Esophagus squamous epithelium (tissue), 5 donors: ENCODE results near the gene CCSER1. TPM values are rescaled to one million over a fixed set of nuclear protein-coding genes. Genes with fewer than 3 reads are reported as not detected.

Source experiments
- DNase-seq: peaks from one replicate; lab custom pipeline; 2025; lab: John Stamatoyannopoulos, UW
- H3K27ac ChIP-seq, 4 donors: fragments of 200-600 bp; sonication (generic); one replicate each; pipeline ENCODE4 v1.5.1; 2016 to 2019; ENCODE audit warnings: mild to moderate bottlenecking in 1 of 4
- H3K27me3 ChIP-seq, 4 donors: fragments of 200-600 bp; sonication (generic); 1 replicate in 3 of 4; 2 replicates in 1 of 4; pipeline versions ENCODE4 v1.5.1 to v1.6.0; 2017 to 2021; ENCODE audit warnings: antibody characterized with exemption in 1 of 4
- H3K36me3 ChIP-seq, 3 donors: fragments of 200-600 bp; sonication (generic); one replicate each; pipeline ENCODE4 v1.5.1; 2016 to 2019
- H3K4me1 ChIP-seq, 3 donors: fragments of 200-600 bp; sonication (generic); one replicate each; pipeline ENCODE4 v1.5.1; 2017 to 2019
- H3K4me3 ChIP-seq, 4 donors: fragments of 200-600 bp; sonication (generic); 1 replicate in 3 of 4; 2 replicates in 1 of 4; pipeline ENCODE4 v1.5.1; 2016 to 2019; ENCODE audit warnings: mild to moderate bottlenecking in 2 of 4, moderate library complexity in 1 of 4
- H3K9me3 ChIP-seq, 3 donors: fragments of 200-600 bp; sonication (generic); one replicate each; pipeline ENCODE4 v1.5.1; 2016 to 2019
- CTCF ChIP-seq, 6 experiments: fragments of 450-650 bp in 4 of 6; fragments of 200-600 bp in 2 of 6; sonication (generic) in 2 of 6; IDR thresholded peaks; one replicate each; pipeline ENCODE4 v1.5.1; 2016 to 2019; ENCODE audit warnings: antibody characterized with exemption in 6 of 6, mild to moderate bottlenecking in 4 of 6, moderate library complexity in 4 of 6
- POLR2A ChIP-seq, 4 donors: fragments of 450-650 bp; IDR thresholded peaks; one replicate each; pipeline ENCODE4 v1.6.1; 2017; ENCODE audit warnings: antibody characterized with exemption in 4 of 4, mild to moderate bottlenecking in 4 of 4, moderate library complexity in 3 of 4
- WGBS, 2 donors: methylation state at CpG; one replicate each; pipeline ENCODE4 v1.1.5; 2018; 5-methylcytosine and 5-hydroxymethylcytosine counted together
- intact Hi-C: fragments of 100-400 bp; cut with DNase I; formaldehyde crosslinking; loops from one replicate; pipeline ENCODE4 v1.15.0; 2022
- total RNA-seq, 4 donors: library from RNA; depleted of rRNA; stranded (reverse); fragments of >200 nt; gene quantifications; one replicate each; pipeline ENCODE4 v1.1.0, GENCODE V29; 2016
- donor health status: DM: yes; HTN: yes; CAD: no.

The CCSER1 gene
- total RNA-seq, 4 donors from 2014 or later = 1.2 to 12.4 (median 2.2) TPM

DNA sequence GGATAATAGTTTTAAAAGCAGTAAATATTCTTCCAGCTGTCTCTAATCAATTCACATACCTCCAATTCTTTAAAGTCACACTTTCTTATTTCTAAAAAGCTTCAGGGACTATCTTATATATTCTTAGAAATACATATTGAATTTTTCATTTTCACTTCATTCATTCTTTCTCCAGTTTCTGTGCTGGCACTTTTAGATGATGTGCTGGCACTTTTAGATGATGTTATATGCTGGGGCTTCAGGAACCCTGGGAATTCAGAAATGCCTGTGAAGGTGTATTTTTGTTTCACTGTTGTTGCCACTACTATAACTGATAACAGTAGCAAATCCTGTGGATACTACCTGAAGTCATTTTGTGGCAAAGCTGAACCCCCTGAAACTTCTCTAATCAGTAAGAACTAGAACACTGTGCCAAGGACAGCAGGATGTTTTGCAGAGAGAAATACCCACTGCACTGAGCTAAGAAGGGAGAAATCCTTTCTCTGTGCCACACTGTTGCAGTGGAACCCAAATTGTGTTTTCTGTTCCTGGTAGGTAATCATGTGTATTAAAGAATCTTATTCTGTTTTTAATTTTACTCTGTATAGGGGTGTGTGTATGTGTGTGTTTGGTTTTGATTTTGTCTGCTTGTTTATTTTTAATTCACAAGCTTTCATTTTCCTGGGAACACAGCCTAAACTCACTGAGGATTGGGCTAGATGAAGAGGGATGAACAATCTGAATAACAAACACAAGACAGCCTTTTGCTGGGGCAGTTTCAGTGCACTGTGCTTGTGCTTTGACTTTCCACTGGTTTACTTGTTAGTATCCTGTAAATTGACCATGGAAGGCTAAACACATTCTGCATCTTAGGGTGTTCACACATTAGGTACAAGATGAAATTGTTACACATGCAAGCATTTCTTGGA lies 898.3 kb downstream of the CCSER1 start:
- TF ChIP-seq CTCF (IDR thresholded peaks at IDR 0.05) (no peak), POLR2A (IDR thresholded peaks at IDR 0.05) (no peak)
- no peaks in the 10 kb centered on the region for H3K27me3 ChIP-seq
- H3K4me3 ChIP-seq = no peak overlapping the region
- no peaks in the 10 kb centered on the region for H3K36me3 ChIP-seq
- H3K9me3 ChIP-seq = no peaks in the 10 kb centered on the region
- intact Hi-C loops = no loop called here
- H3K4me1 ChIP-seq = no peaks in the 10 kb centered on the region
- no peak overlapping the region for H3K27ac ChIP-seq
- no peak for DNase-seq

- Histone ChIP-seq H3K27me3 (no peaks in the 10 kb centered on the region), H3K27ac (no peak overlapping the region), H3K4me3 (no peak overlapping the region), H3K9me3 (no peaks in the 10 kb centered on the region), H3K36me3 (no peaks in the 10 kb centered on the region), H3K4me1 (no peaks in the 10 kb centered on the region)
- WGBS, 2 donors = 69 to 86% methylated on average over 1 of the region's 1 CpG
- intact Hi-C loops = no loop called here
- no peak for TF ChIP-seq POLR2A (IDR thresholded peaks at IDR 0.05)
- TF ChIP-seq CTCF (IDR thresholded peaks at IDR 0.05) = no peak
- DNase-seq = no peak
These were observed 901.0 kb downstream of the CCSER1 start for GRCh38 chr4:91028228-91028627.

DNA sequence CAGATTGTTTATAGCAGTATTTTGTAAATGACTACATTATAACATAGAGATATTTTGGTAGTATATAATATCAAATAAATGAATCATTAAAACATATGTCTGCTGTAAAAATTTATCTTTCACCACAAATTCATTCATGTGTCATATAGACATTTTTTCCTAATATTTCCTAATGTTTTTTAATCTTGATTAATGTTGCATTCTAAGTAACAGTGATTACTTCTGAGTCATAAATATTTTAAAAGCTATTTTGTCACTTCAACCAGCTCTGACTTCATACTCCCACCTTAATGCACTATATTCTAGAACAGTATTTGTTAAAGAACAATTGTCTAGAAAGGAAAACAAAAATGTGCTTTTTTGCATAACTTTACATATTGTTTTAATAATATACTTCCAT lies 904.6 kb downstream of the CCSER1 start:
- intact Hi-C loops = no loop called here
- no peak for DNase-seq
- Histone ChIP-seq H3K9me3 (no peaks in the 10 kb centered on the region), H3K4me1 (no peaks in the 10 kb centered on the region), H3K27me3 (no peaks in the 10 kb centered on the region), H3K36me3 (no peaks in the 10 kb centered on the region), H3K27ac (no peak overlapping the region), H3K4me3 (no peak overlapping the region)
- no peak for TF ChIP-seq POLR2A (IDR thresholded peaks at IDR 0.05)
- TF ChIP-seq CTCF (IDR thresholded peaks at IDR 0.05) = no peak

GRCh38 chr4:91032725-91033445 lies 905.7 kb downstream of the CCSER1 start:
- no peak overlapping the region for H3K27ac ChIP-seq

More at GRCh38 chr4:91032725-91033445, 905.7 kb downstream of the CCSER1 start:
- TF ChIP-seq POLR2A (IDR thresholded peaks at IDR 0.05) = no peak
- TF ChIP-seq CTCF (IDR thresholded peaks at IDR 0.05) = no peak
- no peaks in the 10 kb centered on the region for H3K4me1 ChIP-seq
- no peak overlapping the region for H3K4me3 ChIP-seq
- intact Hi-C loops = no loop called here
- H3K9me3 ChIP-seq = no peaks in the 10 kb centered on the region
- DNase-seq = no peak
- no peaks in the 10 kb centered on the region for H3K27me3 ChIP-seq
- H3K36me3 ChIP-seq = no peaks in the 10 kb centered on the region
- 54 to 59% methylated on average over 4 of the region's 4 CpGs for WGBS, 2 donors
